NCI-H128 (cell line): ENCODE data around the gene ABCA13.
"Not testable (repeated sequence)": the region's sequence is repeated elsewhere in the genome, so short reads cannot be mapped to it uniquely, and the experiment has no call there.

Source experiments
- DNase-seq: peaks from one replicate; lab custom pipeline; 2025; ENCODE audit not compliant: unreplicated experiment; lab: John Stamatoyannopoulos, UW

Gene ABCA13

DNA sequence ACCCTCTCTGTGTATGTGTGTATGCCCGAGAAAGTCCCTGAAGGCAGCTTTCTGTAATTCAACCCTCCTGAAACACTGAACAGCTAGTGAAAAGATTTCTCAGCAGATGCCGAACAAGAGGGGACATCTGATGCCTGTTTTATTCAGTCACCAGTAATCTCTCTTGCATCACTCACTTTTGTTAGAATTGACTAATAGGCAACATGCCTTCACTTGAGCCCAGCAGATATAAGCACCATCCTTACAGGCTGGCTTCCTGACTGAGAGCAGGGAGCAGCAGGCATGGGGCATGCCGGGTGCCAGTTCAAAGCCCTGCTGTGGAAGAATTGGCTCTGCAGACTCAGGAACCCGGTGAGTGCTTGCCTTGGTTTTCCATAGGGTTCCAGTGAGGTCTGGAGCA is at the start of gene ABCA13:
TSS of gene ABCA13 (plus strand) at position 257 of the 400 bp plus-strand sequence. CDS start at position 283, 26 bp downstream.
- no peak for DNase-seq

DNA sequence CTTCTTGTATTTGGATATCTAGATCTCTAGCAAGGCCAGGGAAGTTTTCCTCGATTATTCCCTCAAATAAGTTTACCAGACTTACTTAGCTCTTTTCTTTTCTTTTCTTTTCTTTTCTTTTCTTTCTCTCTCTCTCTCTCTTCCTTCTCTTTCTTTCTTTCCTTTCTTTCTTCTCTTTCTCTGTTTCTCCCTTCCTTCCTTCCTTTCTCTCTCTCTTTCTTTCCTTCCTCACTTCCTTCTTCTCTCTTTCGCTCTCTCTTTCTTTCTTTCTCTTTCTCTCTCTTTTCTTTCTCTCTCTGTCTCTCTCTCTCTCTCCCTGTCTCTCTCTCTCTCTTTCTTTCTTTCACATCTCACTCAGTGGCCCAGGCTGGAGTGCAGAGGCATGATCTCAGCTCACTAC is 45.2 kb upstream of the ABCA13 start:
- DNase-seq = no peak

DNA sequence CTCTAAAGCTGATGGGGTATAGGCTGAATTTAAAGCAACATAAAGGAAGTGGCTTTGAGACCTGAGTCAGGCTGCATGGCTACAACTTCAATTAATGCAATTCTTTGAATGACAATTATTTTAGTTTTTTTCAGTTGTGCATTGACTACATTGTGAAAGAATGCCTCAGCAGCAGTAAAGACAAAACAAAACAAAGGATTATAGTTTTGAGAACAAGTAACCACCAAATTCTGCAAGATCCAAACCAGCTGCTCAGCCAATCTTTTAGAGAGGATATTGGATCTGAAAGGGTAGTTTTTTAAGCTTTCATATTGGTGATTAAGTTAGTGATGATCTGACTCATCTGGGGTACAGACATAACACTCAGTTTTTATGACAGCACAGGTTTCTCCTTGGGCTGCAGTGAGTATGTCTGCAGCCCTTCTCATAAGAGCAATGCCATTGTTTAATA is 40.6 kb upstream of the ABCA13 start:
- no peak for DNase-seq

DNA sequence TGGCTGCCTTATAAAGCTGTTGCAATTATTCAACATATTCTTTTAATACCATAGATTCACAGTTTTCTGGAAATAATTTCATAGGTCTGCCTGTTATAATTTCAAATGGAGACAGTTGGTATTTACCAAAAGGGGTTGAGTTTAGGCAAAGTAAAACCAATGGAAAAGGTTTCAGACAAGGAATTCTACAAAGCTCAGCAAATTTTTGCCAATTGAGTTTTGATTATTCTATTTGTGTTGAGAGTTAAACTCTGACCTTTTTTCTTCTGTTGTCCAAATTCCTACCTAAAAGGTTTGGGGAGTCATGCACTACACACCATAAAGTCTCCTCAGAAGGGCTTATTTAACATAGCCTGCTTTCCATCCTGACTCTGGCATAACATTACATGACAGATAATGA is 38.5 kb upstream of the ABCA13 start:
- no peak for DNase-seq

DNA sequence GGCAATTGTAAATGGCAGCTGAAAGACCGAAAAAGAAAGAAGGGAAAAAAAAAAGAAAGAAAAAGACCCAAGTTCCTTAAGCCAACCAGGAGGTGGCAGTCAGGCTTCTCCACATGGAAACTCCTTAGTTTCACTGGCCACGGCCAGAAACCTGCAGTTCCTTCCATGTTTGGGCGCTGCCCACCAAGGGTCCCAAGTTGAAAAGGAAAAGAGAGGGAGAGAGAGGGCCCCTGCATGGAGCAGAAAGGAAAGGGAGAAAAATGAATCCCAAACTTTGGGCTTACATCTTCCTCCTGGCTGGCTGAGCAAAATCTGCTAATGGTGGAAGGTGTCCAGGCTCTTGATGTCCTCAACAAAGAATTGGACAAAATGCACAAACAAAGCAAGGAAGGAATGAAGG is 31.8 kb upstream of the ABCA13 start:
- DNase-seq = no peak

DNA sequence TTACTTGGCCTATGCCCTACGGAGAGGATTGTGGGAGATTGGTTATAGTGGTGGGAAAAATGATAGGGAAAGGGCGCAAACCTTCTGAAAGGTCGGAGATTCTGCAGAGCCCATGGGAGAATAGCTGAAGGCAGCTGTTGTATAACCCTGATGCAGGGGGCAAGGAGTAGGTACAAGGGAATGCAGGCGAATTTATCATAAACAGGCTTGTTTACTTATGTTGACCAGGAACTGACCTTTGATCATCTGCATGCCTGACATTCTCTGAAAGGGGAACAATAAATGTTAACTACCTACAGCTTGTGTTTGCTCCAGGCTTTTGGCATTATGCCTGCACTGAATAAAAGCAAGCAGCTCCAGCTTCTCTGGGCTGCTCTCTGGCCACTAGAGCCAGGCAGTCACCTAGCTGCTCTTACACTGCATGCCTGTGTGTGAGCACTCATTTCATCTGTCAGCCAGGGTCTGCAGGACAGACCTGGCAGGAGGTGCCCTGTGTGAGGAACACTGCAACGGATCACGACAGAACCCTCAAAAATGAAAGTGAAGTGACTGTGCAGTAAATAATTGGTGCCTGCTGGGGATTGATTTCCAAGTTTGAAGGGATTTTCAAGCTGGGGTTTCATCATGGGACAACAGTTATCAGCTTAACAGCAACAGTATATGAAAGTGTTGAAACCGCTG is 31.1 kb upstream of the ABCA13 start:
- DNase-seq = no peak

DNA sequence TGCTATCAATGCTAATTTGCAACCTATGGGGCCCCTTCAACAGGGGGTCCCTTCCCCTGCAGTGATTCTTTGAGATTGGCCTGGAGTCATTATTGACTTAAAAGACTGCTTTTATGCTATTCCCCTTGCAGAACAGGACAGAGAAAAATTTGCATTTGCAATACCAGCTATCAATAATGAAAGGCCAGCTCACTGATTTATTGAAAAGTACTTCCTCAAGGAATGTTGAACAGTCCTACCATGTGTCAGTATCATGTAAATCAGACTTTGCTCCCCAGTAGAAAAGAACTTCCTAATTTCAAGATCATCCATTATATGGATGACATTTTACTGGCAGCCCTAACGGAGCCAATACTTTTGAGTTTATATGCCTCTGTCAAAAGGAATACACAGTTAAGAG is 29.7 kb upstream of the ABCA13 start:
- DNase-seq = no peak

GRCh38 chr7:48144291-48144768 is 26.9 kb upstream of the ABCA13 start:
- no peak for DNase-seq

DNA sequence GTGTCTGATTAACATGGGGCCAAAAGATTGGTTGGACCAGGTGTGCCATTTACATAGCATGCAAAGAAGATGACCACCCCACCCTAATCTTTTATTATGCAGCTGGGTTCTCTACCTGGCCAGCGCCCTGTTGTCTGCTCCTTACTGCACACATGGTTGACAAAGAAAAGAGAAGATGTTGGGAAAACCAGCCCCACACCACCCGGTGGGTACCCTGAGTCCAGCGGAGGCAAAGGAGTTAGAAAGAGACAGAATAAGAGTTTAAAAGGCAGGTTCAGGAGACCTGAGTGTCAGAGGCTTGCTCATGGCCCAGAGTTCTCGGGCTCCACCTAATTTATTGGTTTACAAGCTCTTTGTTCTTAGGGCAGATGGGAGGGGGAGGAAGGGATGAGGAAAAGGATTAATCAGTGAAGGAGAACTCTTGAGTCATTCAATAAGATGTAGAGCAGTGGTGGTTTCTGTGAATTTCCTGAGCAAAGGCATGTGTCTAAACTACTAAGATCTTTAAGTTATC is 24.1 kb upstream of the ABCA13 start:
- no peak for DNase-seq

- not testable (repeated sequence) for DNase-seq
Observed at GRCh38 chr7:48147690-48148089, 23.6 kb upstream of the ABCA13 start.

- no peak for DNase-seq
Observed at GRCh38 chr7:48148311-48148710, 22.9 kb upstream of the ABCA13 start.

- no peak for DNase-seq
Observed at GRCh38 chr7:48149058-48149457, 22.2 kb upstream of the ABCA13 start.

DNA sequence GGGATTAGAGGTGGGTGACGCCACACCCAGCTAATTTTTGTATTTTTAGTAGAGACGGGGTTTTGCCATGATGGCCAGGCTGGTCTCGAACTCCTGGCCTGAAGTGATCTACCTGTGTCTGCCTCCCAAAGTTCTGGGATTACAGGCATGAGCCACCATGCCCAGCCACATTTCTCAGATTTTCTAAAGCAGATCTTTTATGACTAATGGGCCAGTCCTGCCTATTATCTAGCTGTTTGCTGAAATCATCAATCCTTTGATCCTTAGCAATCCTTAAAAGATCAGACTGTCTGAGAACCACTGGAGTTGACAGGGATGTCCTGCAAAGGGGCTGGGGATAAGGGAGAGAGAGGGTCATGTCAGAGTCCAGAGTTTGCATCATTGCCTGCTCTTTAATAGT is 21.2 kb upstream of the ABCA13 start:
- no peak for DNase-seq

- DNase-seq = no peak
Observed at GRCh38 chr7:48154792-48155413, 16.4 kb upstream of the ABCA13 start.

- DNase-seq = no peak
Observed at GRCh38 chr7:48158404-48158803, 12.9 kb upstream of the ABCA13 start.

GRCh38 chr7:48161407-48162125 is 9.7 kb upstream of the ABCA13 start:
- no peak for DNase-seq

DNA sequence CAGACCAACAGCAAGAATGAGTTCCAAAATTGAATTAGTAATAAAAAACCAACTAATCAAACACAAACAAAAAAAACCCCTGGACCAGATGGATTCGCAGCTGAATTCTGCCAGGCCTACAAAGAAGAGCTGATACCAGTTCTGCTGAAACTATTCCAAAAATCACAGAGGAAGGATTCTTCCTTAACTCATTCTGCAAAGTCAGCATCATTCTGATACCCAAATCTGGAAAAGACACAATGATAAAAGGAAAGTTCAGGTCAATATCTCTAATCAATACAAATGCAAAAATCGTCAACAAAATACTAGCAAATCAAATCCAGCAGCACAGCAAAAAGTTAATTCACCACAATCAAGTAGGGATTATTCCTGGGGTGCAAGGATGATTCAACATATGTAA is 6.1 kb upstream of the ABCA13 start:
- DNase-seq = no peak

DNA sequence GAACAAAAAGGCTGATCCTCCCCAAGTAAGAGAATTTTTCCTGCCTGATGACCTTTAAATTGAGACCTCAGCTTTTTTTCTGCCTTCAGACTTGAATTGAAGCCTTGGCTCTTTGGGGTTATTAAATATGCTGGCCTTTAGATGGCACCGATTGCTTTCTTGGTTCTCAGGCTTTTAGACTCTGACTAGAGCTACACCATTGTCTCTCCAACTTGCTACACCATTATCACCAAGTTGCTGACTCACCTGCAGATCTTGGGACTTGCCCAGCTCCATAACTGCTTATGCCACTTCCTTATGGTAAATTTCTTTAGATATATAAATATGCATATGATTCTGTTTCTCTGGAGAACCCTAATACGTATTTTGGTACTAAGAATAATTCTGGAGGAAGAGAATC is 3.1 kb upstream of the ABCA13 start:
- DNase-seq = no peak

- no peak for DNase-seq
Observed at GRCh38 chr7:48170506-48170905, 752 bp upstream of the ABCA13 start.

DNA sequence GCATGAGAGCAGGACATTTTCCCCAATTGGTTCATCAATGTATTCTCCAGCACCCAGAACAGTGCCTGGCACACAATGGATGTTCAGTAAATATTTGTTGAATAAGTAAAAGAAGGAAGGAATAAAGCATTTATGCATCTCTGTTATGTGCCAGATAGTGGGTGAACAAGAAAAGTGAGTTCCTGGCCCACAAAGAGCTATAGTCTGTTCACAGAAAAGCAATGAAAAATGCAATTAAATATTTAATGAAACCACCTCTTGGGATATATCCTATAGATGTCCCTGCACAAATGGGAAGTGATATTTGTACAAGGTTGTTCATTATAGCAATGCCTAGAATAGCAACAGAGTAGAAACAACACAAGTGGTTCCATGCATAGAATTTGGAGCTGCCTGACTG is 2.1 kb downstream of the ABCA13 start:
- no peak for DNase-seq

DNA sequence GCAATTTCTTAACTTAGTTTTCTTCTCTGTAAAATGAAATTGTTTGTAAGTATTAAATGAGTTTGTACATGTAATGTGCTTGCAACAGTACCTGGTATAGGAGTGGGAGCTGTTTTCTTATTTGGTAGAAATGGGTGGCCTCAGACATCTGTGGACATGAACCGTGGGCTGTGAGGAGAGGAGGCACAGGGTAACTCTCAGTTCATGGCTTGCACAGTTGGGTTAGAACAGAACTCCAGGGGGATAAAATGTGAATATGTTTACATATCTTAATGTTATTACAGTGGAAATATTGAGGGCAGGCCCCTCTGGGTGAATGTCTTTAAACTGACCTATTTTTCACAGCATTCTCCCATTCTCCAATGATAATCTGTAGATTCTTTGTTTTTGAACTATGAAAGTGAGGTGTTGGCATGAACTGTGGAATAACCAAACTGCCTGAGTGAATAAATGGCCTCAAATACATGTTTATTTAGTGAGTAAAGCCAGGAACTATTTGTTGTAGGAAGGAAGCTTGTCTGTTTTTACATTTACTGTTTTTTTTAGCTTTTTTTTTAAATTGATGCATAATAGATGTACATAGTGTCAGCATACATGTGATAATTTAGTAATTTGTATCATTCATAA is 2.6 kb downstream of the ABCA13 start:
- DNase-seq = no peak
